ENCODE measurements around the gene TRIM15.

TRIM15 gene

GRCh38 chr6:30129265-30130178, 33.8 kb upstream of the TRIM15 start (continued):
- peak; percentile 63; the same call in 1 of the 2 replicates for TF ChIP-seq PRDM10 (tag by site-specific recombination; IDR thresholded peaks at IDR 0.05)

GRCh38 chr6:30130179-30130679, 33.1 kb upstream of the TRIM15 start:
- POLR2A ChIA-PET: interaction anchor here (1.2 to 3.2 kb wide), 4 partner anchors 24 to 69 kb away, joined by 3 to 20 read pairs (median 4); partner anchors contain the start of gene POLR1H
- CTCF ChIA-PET: interaction anchor here (0.6 to 8.4 kb wide), 37 partner anchors 8 to 576 kb away, joined by 3 to 200 read pairs (median 7); partner anchors contain the start of genes TRIM10, TRIM15 and TRIM31
- H3K4me1 ChIP-seq (ENCODE audit: control insufficient read depth, insufficient read depth, low read length): no peaks in the 10 kb centered on the region
- H3K9me3 ChIP-seq (ENCODE audit: control insufficient read depth, insufficient read depth, low read depth, low read length): no peaks in the 10 kb centered on the region
- H3K36me3 ChIP-seq (ENCODE audit: control insufficient read depth in 2 of 2, insufficient read depth in 1 of 2, low read length in 2 of 2): no peaks in the 10 kb centered on the region
- no peak overlapping the region for H3K4me3 ChIP-seq (ENCODE audit: low read depth, low read length)
- no peak overlapping the region for H3K27ac ChIP-seq (ENCODE audit: extremely low read depth, low read depth, low read length)
- TF ChIP-seq PRDM4 (tag by site-specific recombination; IDR thresholded peaks at IDR 0.05) (no peak), KLF10 (tag by site-specific recombination; IDR thresholded peaks at IDR 0.05) (0 out of 2 replicates have a peak, but pooled peaks have one; percentile 8)

- ChIA-PET CTCF (interaction anchor here (0.5 to 8.4 kb wide), 65 partner anchors 8 to 637 kb away, joined by 3 to 200 read pairs (median 5); partner anchors contain the start of genes PPP1R11, TRIM10, TRIM15 and TRIM26), POLR2A (interaction anchor here (1.2 to 3.2 kb wide), 5 partner anchors 23 to 82 kb away, joined by 3 to 20 read pairs (median 5); partner anchors contain the start of genes POLR1H and TRIM26)
- H3K9me3 ChIP-seq (ENCODE audit: control insufficient read depth, insufficient read depth, low read depth, low read length): no peaks in the 10 kb centered on the region
- no peaks in the 10 kb centered on the region for H3K4me1 ChIP-seq (ENCODE audit: control insufficient read depth, insufficient read depth, low read length)
- H3K36me3 ChIP-seq (ENCODE audit: control insufficient read depth in 2 of 2, insufficient read depth in 1 of 2, low read length in 2 of 2): no peaks in the 10 kb centered on the region
- H3K27ac ChIP-seq (ENCODE audit: extremely low read depth, low read depth, low read length): no peak overlapping the region
- H3K4me3 ChIP-seq (ENCODE audit: low read depth, low read length): no peak overlapping the region
- TF ChIP-seq SALL2 (tag by site-specific recombination; IDR thresholded peaks at IDR 0.05; ENCODE audit: borderline replicate concordance): no peak
- TF ChIP-seq FEZF1 (tag by site-specific recombination; IDR thresholded peaks at IDR 0.05): 0 out of 2 replicates have a peak, but pooled peaks have one; percentile 27
- TF ChIP-seq ZNF660 (tag by site-specific recombination; IDR thresholded peaks at IDR 0.05): peak; percentile 92
- TF ChIP-seq ZNF398 (tag by site-specific recombination; IDR thresholded peaks at IDR 0.05): no peak
- peak; percentile 90 for TF ChIP-seq ZNF2 (tag by site-specific recombination; IDR thresholded peaks at IDR 0.05)
- no peak for TF ChIP-seq ZNF311 (tag by site-specific recombination; IDR thresholded peaks at IDR 0.05; ENCODE audit: borderline replicate concordance)
- TF ChIP-seq ZNF211 (tag by site-specific recombination; IDR thresholded peaks at IDR 0.05; ENCODE audit: low read depth): no peak
- peak; percentile 89 for TF ChIP-seq ZNF335 (tag by site-specific recombination; conservative IDR thresholded peaks at IDR 0.05)
- peak; percentile 98 for TF ChIP-seq CTCF (tag by site-specific recombination; IDR thresholded peaks at IDR 0.05)
- TF ChIP-seq ZNF324 (tag by site-specific recombination; IDR thresholded peaks at IDR 0.05): peak; percentile 42; the same call in 1 of the 2 replicates
- TF ChIP-seq KLF10 (tag by site-specific recombination; IDR thresholded peaks at IDR 0.05): no peak
- peak; percentile 8; the same call in 1 of the 2 replicates for TF ChIP-seq ZSCAN30 (tag by site-specific recombination; IDR thresholded peaks at IDR 0.05)
- TF ChIP-seq ZNF654 (tag by site-specific recombination; IDR thresholded peaks at IDR 0.05; ENCODE audit: low read depth): peak; percentile 98
Measured at GRCh38 chr6:30130887-30131862, 32.2 kb upstream of the TRIM15 start.

Data from HEK293 (cell line).